ENCODE results near the gene EEF1AKMT1. TPM values are rescaled to one million over a fixed set of nuclear protein-coding genes. Genes with fewer than 3 reads are reported as not detected.

Gene EEF1AKMT1
- total and polyA plus RNA-seq, 10 of the 15 experiments (the other 5 are each of a cell fraction or from before 2014, with no cell fraction given): 7.9 to 44.5 (median 11.0) TPM

DNA sequence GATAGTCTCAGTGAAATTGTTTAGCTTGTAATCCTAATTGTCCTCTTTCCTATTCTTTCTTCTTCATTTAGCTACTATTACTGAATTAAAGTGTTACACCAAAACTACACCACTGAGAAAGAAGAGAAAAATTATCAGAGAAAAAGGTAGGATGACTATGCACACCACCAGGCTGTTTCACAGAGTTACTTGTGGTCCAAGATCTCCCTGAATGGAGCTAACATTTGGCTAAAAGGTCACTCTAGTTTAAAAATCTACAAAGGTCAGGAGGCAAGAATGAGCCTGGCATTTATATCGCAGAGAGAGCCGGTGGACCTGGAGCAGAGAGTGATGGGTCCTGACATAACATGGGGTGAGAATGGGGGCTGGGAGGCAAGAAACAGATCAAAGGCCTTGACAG, 37.0 kb upstream of the EEF1AKMT1 start:
- H3K9ac ChIP-seq (ENCODE audit: control insufficient read depth, insufficient read depth, low read length): no peak overlapping the region
- no peaks in the 10 kb centered on the region for H3K27me3 ChIP-seq (replicated peaks in 1 of 2; ENCODE audit: control insufficient read depth in 2 of 2, insufficient read depth in 2 of 2, low read length in 1 of 2)
- WGBS (ENCODE audit: insufficient coverage, insufficient replicate concordance, low lambda C conversion rate, missing lambda C conversion rate): 94% methylated on average over 2 of the region's 2 CpGs
- ChIA-PET CTCF (interaction anchor here (0.6 to 3.7 kb wide), 3 partner anchors 10 to 21 kb away, joined by 4 to 19 read pairs (median 12); no protein-coding TSS in a partner anchor), RAD21 (ENCODE audit: unreplicated experiment) (interaction anchor here (1.4 kb wide), 1 partner anchor 614 kb away, joined by 6 read pairs; no protein-coding TSS in a partner anchor), POLR2A (no interaction called here), SMC1A (ENCODE audit: uncharacterized antibody, unreplicated experiment) (interaction anchor here (1.4 to 1.8 kb wide), 2 partner anchors 16 to 18 kb away, joined by 3 to 5 read pairs; no protein-coding TSS in a partner anchor)
- H3K27ac ChIP-seq (ENCODE audit: control insufficient read depth, insufficient read depth): no peak overlapping the region
- peaks cover 3 to 10% of the 10 kb centered on the region in 2 experiments; a peak in 3 of 4 replicates for H3K36me3 ChIP-seq (ENCODE audit: control insufficient read depth in 2 of 2, insufficient read depth in 2 of 2, low read length in 1 of 2)
- ATAC-seq: no peak
- FAIRE-seq: no peak
- H3K4me2 ChIP-seq (ENCODE audit: control insufficient read depth, insufficient read depth): no peak overlapping the region
- no peaks in the 10 kb centered on the region for H3K9me3 ChIP-seq (replicated peaks; ENCODE audit: control insufficient read depth, insufficient read depth, low read length)
- no peak for TF ChIP-seq ZNF217 (IDR thresholded peaks at IDR 0.05)
- no peak for TF ChIP-seq NFIC (IDR thresholded peaks at IDR 0.05; ENCODE audit: low read depth, low read length)
- TF ChIP-seq IKZF1 (conservative IDR thresholded peaks at IDR 0.05): no peak
- TF ChIP-seq, protein P1, sequence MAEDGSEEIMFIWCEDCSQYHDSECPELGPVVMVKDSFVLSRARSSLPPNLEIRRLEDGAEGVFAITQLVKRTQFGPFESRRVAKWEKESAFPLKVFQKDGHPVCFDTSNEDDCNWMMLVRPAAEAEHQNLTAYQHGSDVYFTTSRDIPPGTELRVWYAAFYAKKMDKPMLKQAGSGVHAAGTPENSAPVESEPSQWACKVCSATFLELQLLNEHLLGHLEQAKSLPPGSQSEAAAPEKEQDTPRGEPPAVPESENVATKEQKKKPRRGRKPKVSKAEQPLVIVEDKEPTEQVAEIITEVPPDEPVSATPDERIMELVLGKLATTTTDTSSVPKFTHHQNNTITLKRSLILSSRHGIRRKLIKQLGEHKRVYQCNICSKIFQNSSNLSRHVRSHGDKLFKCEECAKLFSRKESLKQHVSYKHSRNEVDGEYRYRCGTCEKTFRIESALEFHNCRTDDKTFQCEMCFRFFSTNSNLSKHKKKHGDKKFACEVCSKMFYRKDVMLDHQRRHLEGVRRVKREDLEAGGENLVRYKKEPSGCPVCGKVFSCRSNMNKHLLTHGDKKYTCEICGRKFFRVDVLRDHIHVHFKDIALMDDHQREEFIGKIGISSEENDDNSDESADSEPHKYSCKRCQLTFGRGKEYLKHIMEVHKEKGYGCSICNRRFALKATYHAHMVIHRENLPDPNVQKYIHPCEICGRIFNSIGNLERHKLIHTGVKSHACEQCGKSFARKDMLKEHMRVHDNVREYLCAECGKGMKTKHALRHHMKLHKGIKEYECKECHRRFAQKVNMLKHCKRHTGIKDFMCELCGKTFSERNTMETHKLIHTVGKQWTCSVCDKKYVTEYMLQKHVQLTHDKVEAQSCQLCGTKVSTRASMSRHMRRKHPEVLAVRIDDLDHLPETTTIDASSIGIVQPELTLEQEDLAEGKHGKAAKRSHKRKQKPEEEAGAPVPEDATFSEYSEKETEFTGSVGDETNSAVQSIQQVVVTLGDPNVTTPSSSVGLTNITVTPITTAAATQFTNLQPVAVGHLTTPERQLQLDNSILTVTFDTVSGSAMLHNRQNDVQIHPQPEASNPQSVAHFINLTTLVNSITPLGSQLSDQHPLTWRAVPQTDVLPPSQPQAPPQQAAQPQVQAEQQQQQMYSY (CRISPR knock-in tag; IDR thresholded peaks at IDR 0.05): no peak
- no peak for TF ChIP-seq ETV6 (conservative IDR thresholded peaks at IDR 0.05 in 1 of 2, IDR thresholded peaks at IDR 0.05 in 1 of 2; ENCODE audit: borderline replicate concordance in 1 of 2, low read depth in 1 of 2)
- TF ChIP-seq IKZF2 (IDR thresholded peaks at IDR 0.05): no peak
- TF ChIP-seq RUNX3 (IDR thresholded peaks at IDR 0.05; ENCODE audit: low read length): no peak
- TF ChIP-seq SIN3A (IDR thresholded peaks at IDR 0.05; ENCODE audit: low read depth, low read length): no peak
- no peak for TF ChIP-seq DPF2 (IDR thresholded peaks at IDR 0.05)
- BruUV-seq (replicated peaks): no TSS peak
- no peak overlapping the region for H3K4me3 ChIP-seq
- H4K20me1 ChIP-seq (ENCODE audit: control insufficient read depth, insufficient read depth): no peaks in the 10 kb centered on the region
- no peaks in the 10 kb centered on the region for H3K4me1 ChIP-seq (ENCODE audit: control insufficient read depth, insufficient read depth, low read length)
- intact Hi-C loops (cut with micrococcal nuclease; ENCODE audit: unreplicated experiment): no loop called here
- H2AFZ ChIP-seq (ENCODE audit: control insufficient read depth, low read depth, low read length): no peak overlapping the region
- in situ Hi-C loops (cut with MboI): no loop called here
- DNase-seq (ENCODE audit: low read depth, low spot score): no peak
- no peaks in the 10 kb centered on the region for H3K79me2 ChIP-seq (ENCODE audit: control insufficient read depth, insufficient read depth, low read length)

Data from GM12878 (cell line).